ENCODE data around the gene CASP8AP2. TPM values are rescaled to one million over a fixed set of nuclear protein-coding genes. Genes with fewer than 3 reads are reported as not detected.

Gene CASP8AP2
- 19.3 and 23.3 TPM in 2 replicates for total RNA-seq (2022)
- percentile 76 among the genes with signal in this experiment for Bru-seq, nascent RNA
- BruChase-seq, experiment 1, labeled RNA remaining after a 2-hour chase = percentile 88 among the genes with signal in this experiment
- percentile 79 among the genes with signal in this experiment for BruChase-seq, experiment 2, labeled RNA remaining after a 6-hour chase
- long read RNA-seq, partial matches to known transcripts = 0 of 7 reads
- long read RNA-seq, other reads (novel, unspliced or antisense) = 7 of 7 reads

- Histone ChIP-seq H3K4me1 (no peaks in the 10 kb centered on the region), H3K27me3 (replicated peaks; ENCODE audit: control insufficient read depth, insufficient read depth, low read length) (no peaks in the 10 kb centered on the region), H3K4me3 (ENCODE audit: low read depth, low read length) (peak within 1 kb of the TSS; percentile 64), H3K36me3 (ENCODE audit: control insufficient read depth, insufficient read depth, low read length) (no peaks in the 10 kb centered on the region), H3K9me3 (no peaks in the 10 kb centered on the region)
- peaks cover 31% of the 10 kb centered on the region for H3K36me3 Mint-ChIP-seq (ENCODE audit: insufficient read depth, unreplicated experiment)
- peak within 1 kb of the TSS; percentile 98 for H3K27ac Mint-ChIP-seq (ENCODE audit: unreplicated experiment)
- ChIA-PET POLR2A (interaction anchor here (0.5 to 1.8 kb wide), 6 partner anchors 10 to 193 kb away, joined by 3 to 32 read pairs (median 4); partner anchors contain the start of gene MDN1), CTCF (interaction anchor here (1.0 to 1.2 kb wide), 3 partner anchors 10 to 111 kb away, joined by 4 to 6 read pairs (median 5); partner anchors contain the start of gene MDN1)
- H3K4me3 Mint-ChIP-seq (ENCODE audit: unreplicated experiment) = peak within 1 kb of the TSS; percentile 99
- no peaks in the 10 kb centered on the region for H3K27me3 Mint-ChIP-seq (ENCODE audit: insufficient read depth, unreplicated experiment)
- no peaks in the 10 kb centered on the region for H3K4me1 Mint-ChIP-seq (ENCODE audit: low read depth, unreplicated experiment)
- H3K9me3 Mint-ChIP-seq (ENCODE audit: unreplicated experiment) = no peaks in the 10 kb centered on the region
- no TSS peak for BruUV-seq (replicated peaks)
- TF ChIP-seq CTCF (IDR thresholded peaks at IDR 0.05; ENCODE audit: insufficient read depth in 1 of 2, low read depth in 1 of 2, low read length in 1 of 2, severe bottlenecking in 1 of 2, unreplicated experiment in 1 of 2) = no peak
- peak; percentile 94 for DNase-seq
- intact Hi-C loops (cut with micrococcal nuclease; ENCODE audit: unreplicated experiment) = loop anchor here (1.0 kb wide), 2 partner anchors 10 to 62 kb away; partner anchors contain the start of gene MDN1
Observed at GRCh38 chr6:89829472-89830169, at the start of gene CASP8AP2. CASP8AP2 (plus strand) TSS chr6:89829880.

- no TSS peak for BruUV-seq (replicated peaks)
- peaks cover 85% of the 10 kb centered on the region for H3K36me3 Mint-ChIP-seq (ENCODE audit: insufficient read depth, unreplicated experiment)
Observed at GRCh38 chr6:89781070-89782034, 48.3 kb upstream of the CASP8AP2 start.

More at GRCh38 chr6:89781070-89782034, 48.3 kb upstream of the CASP8AP2 start:
- H3K4me3 Mint-ChIP-seq (ENCODE audit: unreplicated experiment) = no peak overlapping the region
- H3K4me1 Mint-ChIP-seq (ENCODE audit: low read depth, unreplicated experiment) = peaks cover 6% of the 10 kb centered on the region
- no peak overlapping the region for H3K4me3 ChIP-seq (ENCODE audit: low read depth, low read length)
- H3K27me3 ChIP-seq (replicated peaks; ENCODE audit: control insufficient read depth, insufficient read depth, low read length) = no peaks in the 10 kb centered on the region
- H3K36me3 ChIP-seq (ENCODE audit: control insufficient read depth, insufficient read depth, low read length) = peaks cover 5% of the 10 kb centered on the region
- intact Hi-C loops (cut with micrococcal nuclease; ENCODE audit: unreplicated experiment) = no loop called here
- ChIA-PET POLR2A (no interaction called here), CTCF (no interaction called here)
- peaks cover 18% of the 10 kb centered on the region for H3K4me1 ChIP-seq
- DNase-seq = no peak
- no peak overlapping the region for H3K27ac Mint-ChIP-seq (ENCODE audit: unreplicated experiment)
- H3K9me3 Mint-ChIP-seq (ENCODE audit: unreplicated experiment) = peaks cover 15% of the 10 kb centered on the region
- no peak for TF ChIP-seq CTCF (IDR thresholded peaks at IDR 0.05; ENCODE audit: insufficient read depth in 1 of 2, low read depth in 1 of 2, low read length in 1 of 2, severe bottlenecking in 1 of 2, unreplicated experiment in 1 of 2)
- H3K9me3 ChIP-seq = peaks cover 33% of the 10 kb centered on the region
- no peaks in the 10 kb centered on the region for H3K27me3 Mint-ChIP-seq (ENCODE audit: insufficient read depth, unreplicated experiment)
